GM20431 (cell line): ENCODE data around the gene SCYGR6.
"Not testable (repeated sequence)": the region's sequence is repeated elsewhere in the genome, so short reads cannot be mapped to it uniquely, and the experiment has no call there.

Experiments used
- in situ Hi-C: fragments of 300-500 bp; cut with MseI, MboI; formaldehyde crosslinking; loops from one replicate; pipeline ENCODE4 v1.15.0; 2020; ENCODE audit warnings: low sequenced_read_pairs; ENCODE audit not compliant: unreplicated experiment

The SCYGR6 gene, protein sequence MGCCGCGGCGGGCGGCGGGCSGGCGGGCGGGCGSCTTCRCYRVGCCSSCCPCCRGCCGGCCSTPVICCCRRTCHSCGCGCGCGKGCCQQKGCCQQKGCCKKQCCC

DNA sequence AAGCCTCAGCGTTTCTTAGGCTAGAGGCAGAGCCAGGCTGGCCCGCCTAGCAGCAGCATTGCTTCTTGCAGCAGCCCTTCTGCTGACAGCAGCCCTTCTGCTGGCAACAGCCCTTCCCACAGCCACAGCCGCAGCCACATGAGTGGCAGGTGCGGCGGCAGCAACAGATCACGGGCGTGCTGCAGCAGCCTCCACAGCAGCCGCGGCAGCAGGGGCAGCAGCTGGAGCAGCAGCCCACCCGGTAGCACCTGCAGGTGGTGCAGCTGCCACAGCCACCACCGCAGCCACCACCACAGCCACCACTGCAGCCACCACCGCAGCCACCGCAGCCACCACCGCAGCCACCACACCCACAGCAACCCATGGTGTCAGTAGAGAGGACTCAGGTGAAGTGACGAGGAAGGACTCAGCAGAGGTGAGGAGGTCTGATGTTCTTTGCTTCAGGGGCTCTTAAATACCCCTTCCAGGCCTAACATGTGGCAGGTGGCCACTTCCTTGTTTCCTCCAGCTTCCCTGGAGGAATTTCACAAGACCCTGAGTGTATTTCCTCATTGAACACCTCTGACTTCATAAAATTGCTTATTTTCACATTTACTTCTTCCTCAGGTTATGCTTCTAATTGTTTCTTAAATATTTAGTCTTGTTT is at the start of gene SCYGR6:
Gene SCYGR6, minus strand, starts transcription at position 364 of the 646 bp plus-strand sequence. Its CDS starts 0 bp downstream, at position 364.
- in situ Hi-C loops = no loop called here

DNA sequence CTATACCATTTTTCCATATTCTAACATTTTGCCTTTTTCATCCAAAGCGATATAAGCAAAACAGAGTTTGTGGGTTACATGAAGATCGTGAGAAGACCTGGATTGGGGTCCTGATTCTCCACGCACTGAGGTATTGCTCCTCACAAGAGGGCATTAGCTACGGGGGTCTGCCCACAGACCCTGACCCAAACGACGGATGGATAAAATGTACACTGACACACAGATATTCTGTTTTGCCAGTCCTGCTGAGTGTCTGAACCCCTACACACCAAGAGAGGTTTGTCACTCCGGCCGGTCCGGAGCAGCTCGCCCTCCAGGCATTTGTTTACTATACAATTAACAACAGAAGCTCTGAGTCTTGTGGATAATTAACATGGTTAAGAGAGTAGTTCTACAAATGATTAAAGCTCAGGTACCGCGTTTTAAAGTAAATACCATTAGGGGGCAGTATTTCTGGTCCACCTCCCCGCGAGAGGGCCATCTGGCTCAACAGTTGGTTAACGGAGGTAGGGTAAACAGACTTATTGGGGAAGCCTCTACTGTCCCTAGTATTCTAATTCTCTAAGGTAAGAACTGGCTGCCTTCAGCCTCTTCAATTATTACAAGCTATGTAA is 49.6 kb upstream of the SCYGR6 start:
- in situ Hi-C loops = loop anchor here (25.0 kb wide), 2 partner anchors 362 to 637 kb away; no protein-coding TSS in a partner anchor

DNA sequence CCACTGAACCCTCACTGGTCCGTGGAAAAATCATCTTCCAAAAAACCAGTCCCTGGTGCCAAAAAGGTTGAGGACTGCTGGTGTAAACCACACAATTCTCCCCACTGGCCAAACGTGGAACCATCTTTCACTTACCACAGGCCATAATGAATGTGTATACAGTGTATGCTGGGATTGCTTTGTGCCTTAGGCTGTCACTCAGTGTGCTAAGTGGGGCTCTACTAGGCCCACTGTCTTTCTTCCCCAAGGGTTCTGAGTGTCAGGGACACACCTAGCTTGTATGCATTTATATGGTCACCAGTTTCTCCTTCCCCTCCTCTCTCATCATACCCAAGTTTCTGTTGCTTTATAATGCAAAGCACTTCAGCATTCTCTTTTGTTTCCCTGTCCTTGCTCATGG is 48.4 kb upstream of the SCYGR6 start:
- in situ Hi-C loops = loop anchor here (25.0 kb wide), 2 partner anchors 361 to 636 kb away; no protein-coding TSS in a partner anchor

DNA sequence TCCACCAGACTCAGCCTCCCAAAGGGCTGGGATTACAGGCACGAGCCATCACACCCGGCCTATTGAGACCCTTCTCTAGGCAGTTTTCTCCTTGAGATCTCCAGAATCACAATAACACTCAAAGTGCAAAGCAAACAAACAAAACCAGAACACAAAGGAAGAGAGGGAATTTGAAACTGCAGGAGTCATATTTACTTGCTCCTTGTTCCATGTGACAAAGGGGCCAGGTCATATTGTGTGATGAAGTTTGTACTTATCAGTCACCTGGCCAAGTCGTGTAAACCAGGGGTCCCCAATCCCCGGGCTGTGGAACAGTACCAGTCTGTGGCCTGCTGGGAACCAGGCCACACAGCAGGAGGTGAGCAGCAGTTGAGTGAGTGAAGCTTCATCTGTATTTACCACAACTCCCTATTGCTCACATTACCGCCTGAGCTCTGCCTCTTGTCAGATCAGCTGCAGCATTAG is 47.7 kb upstream of the SCYGR6 start:
- in situ Hi-C loops = loop anchor here (25.0 kb wide), 2 partner anchors 360 to 635 kb away; no protein-coding TSS in a partner anchor

DNA sequence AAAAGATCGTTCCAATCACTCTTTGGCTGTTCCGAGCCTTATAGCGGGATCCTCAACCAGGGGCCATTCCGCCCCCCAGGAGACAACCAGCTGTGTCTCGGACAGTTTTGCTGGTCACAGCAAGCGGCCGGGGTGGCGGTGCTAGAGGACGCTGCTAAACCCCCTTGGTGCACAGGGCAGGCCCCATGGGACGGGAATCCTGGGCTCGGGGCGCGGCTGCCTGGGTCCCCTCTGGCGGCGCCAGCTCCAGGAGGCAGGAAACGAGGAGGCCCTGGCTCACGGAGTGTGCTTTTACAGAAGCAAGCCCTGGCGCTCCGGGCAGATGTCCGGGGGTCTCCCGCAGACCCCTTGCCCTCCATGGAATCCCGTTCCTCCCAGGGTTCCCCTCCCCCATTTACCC is 43.3 kb upstream of the SCYGR6 start:
- in situ Hi-C loops = loop anchor here (25.0 kb wide), 2 partner anchors 356 to 631 kb away; no protein-coding TSS in a partner anchor

DNA sequence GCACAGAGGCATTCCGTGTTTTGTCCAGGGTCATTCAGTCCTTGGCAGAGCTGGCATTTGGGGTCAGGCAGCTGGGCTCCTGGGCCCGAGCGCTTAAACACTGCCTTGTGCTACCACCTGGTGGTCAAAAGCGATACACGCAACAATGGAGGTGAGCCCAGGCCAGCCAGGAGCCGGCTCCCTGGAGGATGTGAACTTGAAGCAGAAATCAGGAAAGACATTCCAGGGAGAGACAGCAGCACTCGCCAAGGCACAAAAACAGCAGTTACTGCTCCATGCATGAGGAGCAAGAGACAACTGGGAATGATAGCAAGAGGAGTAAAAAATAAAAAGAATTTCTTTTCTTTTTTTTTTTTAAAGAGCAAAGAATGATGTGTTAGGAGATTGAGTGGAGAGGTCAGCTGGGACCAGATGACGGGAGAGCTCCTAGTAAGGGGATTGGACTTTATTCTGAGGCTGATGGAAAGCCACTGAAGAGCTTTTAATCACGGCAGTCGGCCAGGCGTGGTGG is 41.9 kb upstream of the SCYGR6 start:
- in situ Hi-C loops = loop anchor here (25.0 kb wide), 2 partner anchors 354 to 629 kb away; no protein-coding TSS in a partner anchor

DNA sequence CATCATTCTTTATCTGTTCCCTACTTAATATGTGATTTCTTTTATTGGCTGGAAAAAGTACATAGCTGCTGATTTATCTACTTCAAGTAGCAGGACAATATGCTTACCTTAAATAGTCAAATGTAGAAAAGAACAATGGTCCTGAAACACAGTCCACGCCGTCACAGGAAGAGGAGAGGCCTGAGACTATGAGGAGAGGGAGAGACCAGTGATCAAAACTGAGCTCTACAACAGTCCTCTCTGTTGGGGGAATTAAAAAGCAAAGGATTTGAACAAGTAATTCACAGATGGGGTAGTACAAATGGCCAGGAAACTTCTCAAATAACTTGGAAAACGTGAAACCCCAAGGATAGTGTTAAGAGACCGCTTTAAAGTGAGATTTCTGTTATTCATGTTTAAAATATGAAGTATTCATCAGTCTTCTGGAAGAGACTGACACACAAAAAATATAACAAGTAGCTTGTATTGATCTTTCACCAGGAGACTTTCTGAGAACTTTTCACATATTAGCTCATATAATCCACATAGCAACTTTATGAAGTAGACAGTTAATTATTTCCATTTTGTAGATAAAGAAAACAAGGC is 41.3 kb upstream of the SCYGR6 start:
- in situ Hi-C loops = loop anchor here (25.0 kb wide), 2 partner anchors 354 to 629 kb away; no protein-coding TSS in a partner anchor

DNA sequence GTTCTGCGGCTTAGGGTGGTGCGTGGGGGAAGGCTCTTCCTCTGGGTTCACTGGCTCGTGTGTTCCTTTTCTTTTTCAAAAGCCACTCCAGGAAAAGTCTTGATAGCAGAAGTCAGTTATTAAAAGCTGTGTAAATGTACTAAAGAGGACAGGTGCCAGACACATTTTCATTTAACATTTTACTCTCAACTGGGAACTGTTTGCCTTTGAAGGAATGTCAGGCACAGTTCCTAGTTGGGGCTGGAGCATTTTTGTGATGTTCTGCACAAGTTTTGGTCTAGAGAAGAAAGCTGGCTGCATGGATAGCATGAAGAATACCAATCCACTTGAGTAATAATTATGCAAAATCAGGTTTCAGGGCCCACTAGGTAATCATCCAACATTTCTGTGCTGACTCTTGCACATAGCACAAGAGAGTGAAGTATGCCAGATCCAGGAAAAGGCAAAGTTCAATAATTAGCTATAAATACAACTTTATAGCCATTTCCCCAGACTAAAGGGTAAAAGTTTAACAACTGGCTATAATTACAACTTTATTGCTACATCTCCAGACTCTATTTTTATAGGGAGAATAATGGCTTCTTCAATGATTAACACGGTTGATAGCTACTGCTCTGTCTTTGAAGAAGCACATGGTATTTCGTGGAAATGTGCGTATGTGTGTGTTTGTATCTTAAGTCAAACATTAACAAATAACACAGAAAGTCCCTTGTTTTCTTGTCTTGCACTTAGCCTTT is 37.4 kb upstream of the SCYGR6 start:
- in situ Hi-C loops = loop anchor here (25.0 kb wide), 2 partner anchors 350 to 625 kb away; no protein-coding TSS in a partner anchor

DNA sequence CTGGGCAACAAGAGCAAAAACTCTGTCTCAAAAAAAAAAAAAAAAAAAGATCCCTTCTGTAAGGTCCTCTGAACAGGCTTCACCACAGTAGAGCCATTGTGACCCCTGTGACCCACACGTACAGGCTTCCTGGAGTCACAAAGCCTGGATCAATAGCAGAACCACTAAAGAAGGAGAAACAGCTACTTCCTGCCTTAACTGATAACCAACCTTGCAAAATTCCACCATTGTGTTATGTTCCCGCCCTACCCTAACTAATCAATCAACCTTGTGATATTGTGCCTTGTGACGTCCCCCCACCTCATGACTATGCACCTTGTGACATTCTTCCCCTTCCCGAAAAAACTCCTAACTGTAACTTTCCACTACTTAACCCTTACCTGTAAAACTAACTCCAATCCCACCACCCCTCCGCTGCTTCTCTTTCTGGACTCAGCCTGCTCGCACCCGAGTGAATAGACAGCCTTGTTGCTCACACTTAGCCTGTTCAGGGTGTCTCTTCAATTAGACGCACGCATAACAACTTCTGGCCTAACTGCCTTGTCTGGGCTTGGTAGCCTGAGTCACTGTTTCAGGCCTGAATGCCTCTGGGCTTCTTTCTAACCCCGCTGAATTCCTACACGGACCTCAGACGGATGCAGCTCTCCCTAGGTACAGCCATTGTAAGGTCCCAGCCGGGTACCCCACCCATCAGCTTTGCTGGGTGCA is 35.0 kb upstream of the SCYGR6 start:
- in situ Hi-C loops = loop anchor here (25.0 kb wide), 2 partner anchors 347 to 622 kb away; no protein-coding TSS in a partner anchor

DNA sequence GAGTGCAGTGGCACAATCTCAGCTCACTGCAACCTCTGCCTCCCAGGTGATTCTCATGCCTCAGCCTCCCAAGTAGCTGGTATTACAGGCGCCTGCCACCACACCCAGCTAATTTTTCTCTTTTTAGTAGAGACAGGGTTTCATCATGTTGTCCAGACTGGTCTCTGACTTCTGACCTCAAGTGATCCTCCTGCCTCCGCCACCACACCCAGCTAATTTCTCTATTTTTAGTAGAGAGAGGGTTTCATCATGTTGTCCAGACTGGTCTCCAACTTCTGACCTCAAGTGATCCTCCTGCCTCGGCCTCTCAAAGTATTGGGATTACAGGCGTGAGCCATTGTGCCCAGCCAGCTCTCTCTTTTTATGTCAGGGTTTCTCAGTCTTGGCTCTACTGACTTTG is 31.7 kb upstream of the SCYGR6 start:
- in situ Hi-C loops = loop anchor here (25.0 kb wide), 2 partner anchors 344 to 619 kb away; no protein-coding TSS in a partner anchor

DNA sequence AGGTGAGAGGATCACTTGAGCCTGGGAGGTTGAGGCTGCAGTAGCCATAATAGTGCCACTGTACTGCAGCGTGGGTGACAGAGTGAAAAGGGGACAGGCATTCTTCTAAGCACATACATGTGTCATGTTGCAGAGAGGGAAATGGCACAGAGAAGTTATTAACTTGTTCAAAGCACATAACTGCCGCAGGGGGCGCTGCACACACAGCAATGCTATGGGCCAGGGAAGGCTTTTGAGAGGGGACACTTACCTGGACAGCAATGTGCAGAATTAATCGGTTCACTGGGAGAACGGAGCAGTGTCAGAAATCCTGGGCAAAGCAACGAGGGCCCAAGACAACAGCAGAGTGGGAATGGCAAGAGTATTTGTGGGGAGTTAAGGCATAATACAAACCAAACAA is 23.5 kb upstream of the SCYGR6 start:
- in situ Hi-C loops = no loop called here

DNA sequence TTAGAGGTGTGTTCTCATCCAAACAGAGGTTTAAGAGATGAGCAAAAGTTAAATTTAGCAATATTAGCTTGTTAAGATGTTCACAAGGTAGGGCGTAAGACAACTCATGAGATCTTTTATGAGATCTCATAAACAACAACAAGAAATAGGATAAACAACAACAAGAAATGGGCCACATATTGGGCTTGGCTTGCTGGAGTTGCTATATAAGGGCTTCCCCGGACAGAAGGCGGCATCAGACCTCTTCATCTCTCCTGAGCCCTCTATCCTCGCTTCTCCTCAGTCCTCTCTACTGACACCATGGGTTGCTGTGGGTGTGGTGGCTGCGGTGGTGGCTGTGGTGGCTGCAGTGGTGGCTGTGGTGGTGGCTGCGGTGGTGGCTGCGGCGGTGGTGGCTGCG is 21.0 kb upstream of the SCYGR6 start, which contains the start of gene SCYGR8:
Gene SCYGR8, plus strand, starts transcription at position 301 of the 400 bp plus-strand sequence. Its CDS starts 0 bp downstream, at position 301.
- in situ Hi-C loops = no loop called here

DNA sequence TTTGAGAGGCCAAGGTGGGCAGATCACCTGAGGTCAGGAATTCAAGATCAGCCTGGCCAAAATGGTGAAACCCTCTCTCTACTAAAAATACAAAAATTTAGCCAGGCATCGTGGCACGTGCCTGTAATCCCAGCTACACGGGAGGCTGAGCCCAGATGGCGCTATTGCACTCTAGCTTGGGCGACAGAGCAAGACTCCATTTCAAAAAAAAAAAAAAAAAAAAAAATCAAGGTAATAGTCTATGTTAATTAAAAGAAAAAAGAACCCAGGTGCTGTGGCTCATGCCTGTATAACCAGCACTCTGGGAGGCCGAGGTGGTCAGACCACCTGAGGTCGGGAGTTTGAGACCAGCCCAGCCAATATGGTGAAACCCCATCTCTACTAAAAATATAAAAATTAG is 16.1 kb upstream of the SCYGR6 start:
- in situ Hi-C loops = not testable (repeated sequence)

DNA sequence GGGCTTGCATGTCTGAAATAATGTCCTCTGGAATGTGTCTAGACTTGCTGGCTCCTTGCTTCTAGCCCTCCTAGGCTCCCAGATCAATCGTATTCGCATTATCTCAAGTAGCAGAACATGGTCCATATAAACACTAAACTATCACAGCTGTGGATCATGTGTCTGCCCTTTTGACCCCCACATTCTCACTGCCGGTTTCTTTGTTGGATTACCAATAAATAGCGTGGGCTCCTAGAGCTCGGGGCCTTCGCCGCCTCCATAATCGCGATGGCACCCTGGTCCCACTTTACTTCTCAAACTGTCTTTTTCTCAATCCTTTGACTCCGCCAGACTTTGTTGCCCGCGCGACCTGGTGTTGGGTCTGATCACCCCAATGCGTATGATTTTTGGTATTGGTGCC is 14.8 kb upstream of the SCYGR6 start:
- in situ Hi-C loops = no loop called here

DNA sequence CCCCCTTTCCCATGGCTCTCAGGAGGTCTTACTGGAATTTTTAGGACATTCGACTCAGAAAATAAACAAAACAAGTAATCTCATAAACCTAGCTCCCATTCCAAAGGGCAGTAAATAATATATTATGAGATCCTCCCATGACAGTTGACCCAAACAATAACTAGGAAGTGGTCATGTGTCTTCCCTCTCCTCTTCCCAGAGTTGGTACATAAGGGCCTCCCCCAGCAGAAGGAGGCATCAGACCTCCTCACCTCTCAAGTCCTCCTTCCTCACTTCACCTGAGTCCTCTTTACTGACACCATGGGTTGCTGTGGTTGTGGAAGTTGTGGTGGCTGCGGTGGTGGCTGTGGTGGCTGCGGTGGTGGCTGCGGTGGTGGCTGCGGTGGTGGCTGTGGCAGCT is 3.5 kb upstream of the SCYGR6 start, which contains the start of gene SCYGR7:
Gene SCYGR7, plus strand, starts transcription at position 301 of the 400 bp plus-strand sequence. Its CDS starts 0 bp downstream, at position 301.
- in situ Hi-C loops = no loop called here

DNA sequence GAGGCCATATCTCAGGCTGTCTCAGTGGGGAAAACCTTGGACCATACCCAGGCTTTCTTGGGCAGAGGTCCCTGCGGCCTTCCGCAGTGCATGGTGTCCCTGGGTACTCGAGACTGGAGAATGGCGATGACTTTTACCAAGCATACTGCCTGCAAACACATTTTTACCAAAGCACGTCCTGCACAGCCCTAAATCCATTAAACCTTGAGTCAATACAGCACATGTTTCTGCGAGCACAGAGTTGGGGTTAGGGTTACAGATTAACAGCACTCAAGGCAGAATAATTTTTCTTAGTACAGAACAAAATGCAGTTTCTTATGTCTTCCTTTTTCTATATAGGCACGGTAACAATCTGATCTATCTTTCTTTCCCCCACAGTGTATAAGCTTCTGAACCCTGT is 1.7 kb downstream of the SCYGR6 start:
- in situ Hi-C loops = not testable (repeated sequence)

DNA sequence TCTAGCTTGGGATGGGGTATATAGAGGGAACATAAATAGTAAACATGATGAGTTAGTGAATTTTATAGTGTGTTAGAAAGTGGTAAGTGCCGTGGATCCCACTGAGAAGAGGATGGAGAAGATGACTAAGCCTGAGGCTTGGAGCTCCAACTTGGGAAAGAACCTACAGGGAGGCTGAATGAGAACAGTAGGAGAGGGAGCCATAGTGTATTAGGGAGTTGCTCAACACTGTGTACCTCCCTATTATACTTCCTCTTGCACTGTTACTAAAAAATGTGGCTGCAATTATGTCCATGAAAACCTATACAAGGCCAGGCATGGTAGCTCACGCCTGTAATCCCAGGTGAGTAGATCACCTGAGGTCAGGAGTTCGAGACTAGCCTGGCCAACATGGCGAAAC is 3.9 kb downstream of the SCYGR6 start:
- in situ Hi-C loops = no loop called here

DNA sequence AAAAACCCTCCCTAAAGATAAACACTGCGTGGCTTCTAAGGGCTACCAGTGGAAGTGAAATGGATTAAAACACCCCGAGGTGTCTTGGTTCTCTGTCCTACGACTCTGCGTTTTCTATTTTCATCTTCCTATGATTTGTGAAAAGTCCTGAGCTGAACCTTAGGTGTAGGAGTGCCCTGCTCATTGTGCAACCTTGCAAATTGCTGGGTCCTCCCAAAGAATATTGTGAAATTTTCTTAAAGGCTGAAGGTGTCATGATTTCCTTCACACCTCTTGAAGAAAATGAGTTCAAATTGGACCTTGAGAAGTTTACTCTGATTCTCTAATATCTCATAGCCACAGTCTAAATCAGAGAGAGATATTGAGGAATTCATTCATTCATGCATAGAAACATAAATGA is 4.9 kb downstream of the SCYGR6 start:
- in situ Hi-C loops = no loop called here
